KMS-11 (cell line): Measurements from ENCODE around the gene FAM237B.

Source experiments
- H2AFZ ChIP-seq: fragments of 200-600 bp; sonication (generic); 2 replicates; pipeline ENCODE4 v1.6.1; 2016; ENCODE audit warnings: antibody characterized with exemption, mixed run types, low read depth
- H3K27ac ChIP-seq: fragments of 200-600 bp; sonication (generic); 2 replicates; pipeline ENCODE4 v1.6.1; 2016; ENCODE audit warnings: mild to moderate bottlenecking, mixed run types
- H3K27me3 ChIP-seq: fragments of 200-600 bp; sonication (generic); 2 replicates; pipeline ENCODE4 v1.6.1; 2017; ENCODE audit warnings: mild to moderate bottlenecking, low read depth, mixed run types, moderate library complexity; ENCODE audit not compliant: insufficient read depth
- H3K36me3 ChIP-seq: fragments of 200-600 bp; sonication (generic); 2 replicates; pipeline ENCODE4 v1.6.1; 2017; ENCODE audit warnings: mild to moderate bottlenecking, mixed run types; ENCODE audit not compliant: insufficient read depth
- H3K4me1 ChIP-seq: fragments of 200-600 bp; sonication (generic); 2 replicates; pipeline ENCODE4 v1.6.1; 2016; ENCODE audit warnings: mild to moderate bottlenecking, low read depth, mixed run types; ENCODE audit not compliant: poor library complexity, severe bottlenecking
- H3K4me2 ChIP-seq: fragments of 200-600 bp; sonication (generic); 2 replicates; pipeline ENCODE4 v1.7.0; 2016; ENCODE audit warnings: mild to moderate bottlenecking, mixed run types
- H3K4me3 ChIP-seq: fragments of 200-600 bp; sonication (generic); IDR thresholded peaks from 2 replicates; pipeline ENCODE4 v1.6.1; 2017; ENCODE audit warnings: low read depth, low read length, mixed read lengths; ENCODE audit not compliant: insufficient read depth
- H3K79me2 ChIP-seq: fragments of 200-600 bp; sonication (generic); 2 replicates; pipeline ENCODE4 v1.6.1; 2016; ENCODE audit warnings: low read depth, mixed run types; ENCODE audit not compliant: insufficient read depth
- H3K9ac ChIP-seq: fragments of 200-600 bp; sonication (generic); 2 replicates; pipeline ENCODE4 v1.6.1; 2016; ENCODE audit warnings: mild to moderate bottlenecking, mixed run types
- H4K20me1 ChIP-seq: fragments of 200-600 bp; sonication (generic); 2 replicates; pipeline ENCODE4 v1.6.1; 2016; ENCODE audit warnings: mild to moderate bottlenecking, mixed run types; ENCODE audit not compliant: insufficient read depth
- CTCF ChIP-seq: fragments of 200-600 bp; sonication (generic); conservative IDR thresholded peaks from 2 replicates; pipeline ENCODE4 v1.6.1; 2017; ENCODE audit warnings: low read depth, mild to moderate bottlenecking, antibody characterized with exemption, low read length, moderate library complexity, mixed read lengths

The FAM237B gene

GRCh38 chr7:90334193-90334843, 13.2 kb upstream of the FAM237B start:
- no peak overlapping the region for H3K27ac ChIP-seq
- no peak overlapping the region for H3K4me3 ChIP-seq
- H3K79me2 ChIP-seq = no peaks in the 10 kb centered on the region
- H3K36me3 ChIP-seq = no peaks in the 10 kb centered on the region
- H4K20me1 ChIP-seq = no peaks in the 10 kb centered on the region
- H3K9ac ChIP-seq = no peak overlapping the region
- no peak overlapping the region for H3K4me2 ChIP-seq
- no peaks in the 10 kb centered on the region for H3K27me3 ChIP-seq
- no peaks in the 10 kb centered on the region for H3K4me1 ChIP-seq
- no peak for TF ChIP-seq CTCF
- no peak overlapping the region for H2AFZ ChIP-seq

- Histone ChIP-seq H3K4me2 (no peak overlapping the region), H4K20me1 (no peaks in the 10 kb centered on the region), H3K36me3 (no peaks in the 10 kb centered on the region), H3K27me3 (no peaks in the 10 kb centered on the region), H2AFZ (no peak overlapping the region), H3K4me1 (no peaks in the 10 kb centered on the region), H3K79me2 (no peaks in the 10 kb centered on the region), H3K9ac (no peak overlapping the region), H3K27ac (no peak overlapping the region), H3K4me3 (no peak overlapping the region)
- no peak for TF ChIP-seq CTCF
These were observed 5.4 kb upstream of the FAM237B start for GRCh38 chr7:90326500-90326899.

- H3K4me3 ChIP-seq = no peak overlapping the region
- no peak for TF ChIP-seq CTCF
- H3K27me3 ChIP-seq = no peaks in the 10 kb centered on the region
These were observed 1.7 kb upstream of the FAM237B start for GRCh38 chr7:90322837-90323236.

GRCh38 chr7:90320418-90320800, 695 bp downstream of the FAM237B start:
- H3K4me1 ChIP-seq = no peaks in the 10 kb centered on the region
- no peak overlapping the region for H3K4me3 ChIP-seq
- no peaks in the 10 kb centered on the region for H4K20me1 ChIP-seq
- H3K27me3 ChIP-seq = no peaks in the 10 kb centered on the region
- no peaks in the 10 kb centered on the region for H3K36me3 ChIP-seq
- no peak overlapping the region for H3K4me2 ChIP-seq
- no peak overlapping the region for H3K27ac ChIP-seq
- no peak overlapping the region for H2AFZ ChIP-seq
- no peaks in the 10 kb centered on the region for H3K79me2 ChIP-seq
- H3K9ac ChIP-seq = no peak overlapping the region
- TF ChIP-seq CTCF = no peak

More at GRCh38 chr7:90322837-90323236, 1.7 kb upstream of the FAM237B start:
- H3K9ac ChIP-seq = no peak overlapping the region
- H3K27ac ChIP-seq = no peak overlapping the region
- no peaks in the 10 kb centered on the region for H3K79me2 ChIP-seq
- no peaks in the 10 kb centered on the region for H3K4me1 ChIP-seq
- H3K4me2 ChIP-seq = no peak overlapping the region
- H2AFZ ChIP-seq = no peak overlapping the region
- no peaks in the 10 kb centered on the region for H3K36me3 ChIP-seq
- no peaks in the 10 kb centered on the region for H4K20me1 ChIP-seq
